HAP-1 (cell line): ENCODE results near the gene LIMCH1.

Experiments
- DNase-seq, 2 experiments: peaks; one replicate each; pipeline ENCODE4 v3.0.0-alpha.2; 2016 to 2020; ENCODE audit warnings: low spot score in 2 of 2
- H3K27me3 ChIP-seq: fragments of 250-450 bp; sonication (Bioruptor Pico); 2 replicates; pipeline ENCODE4 v1.5.1; 2020; ENCODE audit warnings: low read depth, mild to moderate bottlenecking, moderate library complexity
- H3K36me3 ChIP-seq: fragments of 250-450 bp; sonication (Bioruptor Pico); replicated peaks from 2 replicates; pipeline ENCODE4 v1.5.1; 2020; ENCODE audit warnings: mild to moderate bottlenecking
- H3K4me1 ChIP-seq: fragments of 250-450 bp; sonication (Bioruptor Pico); 2 replicates; pipeline ENCODE4 v1.5.1; 2020; ENCODE audit warnings: mild to moderate bottlenecking
- H3K4me3 ChIP-seq: fragments of 250-450 bp; sonication (Bioruptor Pico); 2 replicates; pipeline ENCODE4 v1.5.1; 2020; ENCODE audit warnings: mild to moderate bottlenecking, moderate library complexity
- H3K9me3 ChIP-seq: fragments of 250-450 bp; sonication (Bioruptor Pico); 2 replicates; pipeline ENCODE4 v1.5.1; 2020; ENCODE audit warnings: mild to moderate bottlenecking, moderate library complexity
- in situ Hi-C: fragments of 300-500 bp; cut with MboI; formaldehyde crosslinking; loops from 3 replicates; pipeline ENCODE4 v1.14.3; 2020; ENCODE audit warnings: low sequenced_read_pairs, inconsistent platforms, mixed read lengths

The LIMCH1 gene

DNA sequence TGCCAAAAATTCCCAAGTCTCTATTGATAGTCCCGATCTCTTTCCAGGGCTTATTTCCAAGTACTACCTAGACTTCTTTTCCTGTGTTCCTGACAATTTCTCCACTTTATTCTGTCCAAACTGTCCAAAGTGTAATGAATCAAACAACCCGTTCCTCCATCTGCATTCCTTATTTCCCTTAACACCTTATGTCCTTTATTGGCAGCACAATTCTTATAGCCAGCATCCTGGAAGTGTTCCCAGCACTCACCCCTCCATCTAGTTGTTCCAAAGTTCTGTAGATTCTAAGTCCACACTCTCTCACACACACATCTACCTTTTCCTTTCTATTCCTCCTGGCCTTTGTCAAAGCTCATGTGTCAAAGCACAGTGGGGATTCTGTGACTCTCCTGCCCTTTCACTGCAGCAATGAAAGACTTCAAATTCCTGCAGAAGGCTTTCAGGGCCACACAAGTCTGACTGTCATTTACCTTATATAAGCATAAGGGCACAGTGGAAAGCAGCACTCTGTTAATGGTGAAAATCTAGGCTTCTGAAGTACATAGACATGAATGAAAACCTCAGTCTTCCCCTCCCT is 22.1 kb downstream of the LIMCH1 start:
- Histone ChIP-seq H3K4me1 (peaks cover 5% of the 10 kb centered on the region; the same call in 1 of the 2 replicates), H3K4me3 (no peak overlapping the region), H3K9me3 (no peaks in the 10 kb centered on the region), H3K36me3 (no peaks in the 10 kb centered on the region), H3K27me3 (no peaks in the 10 kb centered on the region)
- in situ Hi-C loops = no loop called here
- DNase-seq = no peak

DNA sequence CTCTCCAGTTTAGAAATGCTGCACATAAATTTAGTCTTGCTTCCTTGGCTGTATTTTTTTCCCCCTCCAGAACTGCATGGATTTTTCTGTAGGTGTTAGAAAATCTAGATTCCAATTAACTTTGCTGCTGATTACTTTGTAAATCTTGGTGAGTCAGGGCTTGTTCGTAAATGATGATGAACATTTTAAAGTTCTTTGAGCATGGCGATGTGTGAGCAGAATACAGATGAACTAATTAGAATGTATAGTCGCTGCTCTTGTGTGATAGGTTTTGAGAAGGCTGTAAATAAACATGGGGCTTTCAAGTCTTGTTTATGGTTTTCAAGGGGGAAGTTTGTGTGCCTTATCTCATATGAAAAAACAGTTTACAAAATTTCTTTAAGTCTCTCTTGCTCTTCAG is 23.3 kb downstream of the LIMCH1 start:
- DNase-seq = no peak
- H3K36me3 ChIP-seq = no peaks in the 10 kb centered on the region
- no peaks in the 10 kb centered on the region for H3K9me3 ChIP-seq
- in situ Hi-C loops = no loop called here
- peaks cover 5% of the 10 kb centered on the region; the same call in 1 of the 2 replicates for H3K4me1 ChIP-seq
- no peaks in the 10 kb centered on the region for H3K27me3 ChIP-seq
- H3K4me3 ChIP-seq = no peak overlapping the region

DNA sequence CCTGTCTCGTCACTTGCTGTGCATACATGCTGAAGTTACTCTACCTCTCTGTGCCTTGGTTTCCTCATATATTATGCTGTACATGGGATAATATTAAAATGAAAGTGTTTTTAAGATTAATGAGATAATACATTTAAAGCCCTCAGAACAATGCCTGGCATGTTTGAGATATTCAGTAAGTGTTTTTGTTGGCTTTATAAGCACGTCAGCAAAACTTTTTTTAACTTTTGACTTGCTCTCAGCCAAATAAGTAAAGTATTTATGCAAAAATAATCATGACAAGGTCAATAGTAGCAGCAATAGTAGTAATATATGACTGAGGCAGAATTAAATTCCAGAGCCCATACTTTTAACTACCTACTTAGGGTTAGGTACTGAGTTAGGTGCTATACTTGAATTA is 29.2 kb downstream of the LIMCH1 start:
- Histone ChIP-seq H3K9me3 (no peaks in the 10 kb centered on the region), H3K4me1 (peaks cover 4% of the 10 kb centered on the region), H3K27me3 (no peaks in the 10 kb centered on the region), H3K4me3 (no peak overlapping the region), H3K36me3 (no peaks in the 10 kb centered on the region)
- in situ Hi-C loops = no loop called here
- no peak for DNase-seq

DNA sequence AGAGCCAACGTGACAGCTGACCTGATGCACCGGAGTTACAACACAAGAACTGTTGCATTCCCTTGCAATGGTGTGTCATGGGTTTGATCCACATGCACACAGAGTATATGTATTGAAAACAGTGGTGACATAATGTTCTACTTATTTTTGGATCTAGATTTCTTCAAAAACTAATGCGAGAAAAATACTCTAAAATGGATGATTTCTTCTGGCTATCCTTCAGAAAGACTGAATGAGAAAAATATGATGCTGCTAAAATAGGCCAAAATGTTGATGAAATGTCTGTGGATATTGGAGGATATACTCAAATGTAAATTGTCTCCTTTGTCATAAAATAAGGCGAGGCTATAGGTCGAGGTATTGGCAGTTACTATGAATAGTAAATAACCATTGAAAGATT is 30.4 kb downstream of the LIMCH1 start:
- Histone ChIP-seq H3K4me3 (no peak overlapping the region), H3K36me3 (no peaks in the 10 kb centered on the region), H3K4me1 (peaks cover 8% of the 10 kb centered on the region), H3K27me3 (no peaks in the 10 kb centered on the region), H3K9me3 (no peaks in the 10 kb centered on the region)
- in situ Hi-C loops = no loop called here
- DNase-seq = no peak

DNA sequence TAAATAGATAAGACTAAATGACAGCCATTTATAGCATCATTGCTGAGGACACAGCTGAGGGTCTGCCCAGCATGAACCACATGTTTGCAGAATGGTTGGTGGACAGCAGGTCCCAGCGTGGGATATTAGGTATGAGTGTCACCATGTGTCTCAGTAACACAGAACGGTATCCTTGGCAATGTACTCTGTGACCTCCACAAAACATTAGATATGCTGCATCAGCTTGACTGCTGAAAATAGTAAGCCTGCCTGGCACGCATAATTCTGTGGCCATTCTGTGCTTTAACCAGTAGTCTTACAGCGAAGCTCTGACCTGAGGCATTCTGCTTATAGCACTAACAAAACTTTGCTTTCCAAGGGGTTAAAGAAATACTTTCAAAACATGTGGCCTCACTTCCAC is 32.0 kb downstream of the LIMCH1 start:
- H3K4me1 ChIP-seq = peaks cover 16% of the 10 kb centered on the region
- H3K9me3 ChIP-seq = no peaks in the 10 kb centered on the region
- H3K36me3 ChIP-seq = no peaks in the 10 kb centered on the region
- in situ Hi-C loops = no loop called here
- no peaks in the 10 kb centered on the region for H3K27me3 ChIP-seq
- DNase-seq = no peak
- no peak overlapping the region for H3K4me3 ChIP-seq

DNA sequence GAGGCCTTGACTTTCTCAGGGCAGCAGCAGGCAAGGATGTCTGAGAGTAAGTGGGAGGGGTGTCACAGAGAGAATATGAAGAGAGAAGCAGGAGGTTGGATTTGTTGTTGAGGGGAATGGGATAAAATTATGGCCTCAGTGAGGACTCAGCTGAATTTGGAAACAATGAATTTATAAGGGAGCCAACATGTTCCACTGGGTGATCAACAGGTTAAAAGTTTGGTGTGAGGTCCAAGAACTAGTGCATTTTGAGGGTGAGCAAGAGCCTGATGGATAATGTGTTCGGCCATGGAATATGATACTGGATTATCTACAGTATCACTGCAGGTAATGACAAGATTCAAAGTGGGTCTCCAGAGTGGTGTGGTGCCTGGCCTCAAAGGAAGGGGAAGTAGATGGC is 33.5 kb downstream of the LIMCH1 start:
- Histone ChIP-seq H3K4me3 (no peak overlapping the region), H3K36me3 (no peaks in the 10 kb centered on the region), H3K27me3 (no peaks in the 10 kb centered on the region), H3K9me3 (no peaks in the 10 kb centered on the region), H3K4me1 (peaks cover 16% of the 10 kb centered on the region)
- no peak for DNase-seq
- in situ Hi-C loops = no loop called here

DNA sequence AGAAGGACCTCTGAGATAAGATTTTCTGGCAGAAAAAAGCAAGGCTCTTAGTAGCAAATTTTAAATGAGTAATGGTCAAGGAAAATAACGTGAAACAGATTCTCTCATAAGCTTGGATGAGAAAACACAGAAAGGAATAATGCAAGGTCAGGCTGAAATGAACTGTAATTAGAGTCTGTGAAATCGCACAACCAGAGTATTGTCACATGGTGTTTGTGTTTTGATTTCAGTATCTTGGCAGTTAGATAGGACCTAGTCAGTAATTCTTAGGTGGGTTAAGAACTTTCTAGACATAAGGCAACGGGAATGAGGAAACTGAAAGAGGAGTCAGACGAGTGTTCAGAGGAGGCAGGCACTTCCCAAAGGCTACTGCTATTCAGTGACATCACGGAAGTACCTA is 34.6 kb downstream of the LIMCH1 start:
- in situ Hi-C loops = no loop called here
- Histone ChIP-seq H3K4me3 (no peak overlapping the region), H3K4me1 (peaks cover 16% of the 10 kb centered on the region), H3K27me3 (no peaks in the 10 kb centered on the region), H3K9me3 (no peaks in the 10 kb centered on the region), H3K36me3 (no peaks in the 10 kb centered on the region)
- no peak for DNase-seq

DNA sequence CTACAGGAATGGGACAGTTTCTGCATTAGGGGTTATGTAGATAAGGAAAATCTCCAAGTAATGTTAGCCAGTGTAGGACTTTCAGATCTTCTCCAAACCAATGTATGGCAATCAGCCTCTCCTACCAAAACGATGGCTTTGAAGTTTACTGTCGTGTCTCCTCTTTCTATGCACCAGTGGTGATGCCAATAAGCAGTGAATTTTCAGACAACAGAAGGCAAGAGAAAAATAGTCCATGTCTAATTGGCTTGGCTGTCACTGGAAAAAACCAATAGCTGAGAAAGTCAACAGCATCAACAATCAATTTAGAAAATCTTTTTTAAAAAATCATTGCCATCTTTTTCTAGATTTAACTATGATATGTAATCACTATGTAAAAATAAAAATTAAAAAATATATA is 35.0 kb downstream of the LIMCH1 start:
- no peak for DNase-seq
- in situ Hi-C loops = no loop called here
- no peaks in the 10 kb centered on the region for H3K27me3 ChIP-seq
- H3K4me3 ChIP-seq = no peak overlapping the region
- H3K9me3 ChIP-seq = no peaks in the 10 kb centered on the region
- peaks cover 16% of the 10 kb centered on the region for H3K4me1 ChIP-seq
- no peaks in the 10 kb centered on the region for H3K36me3 ChIP-seq

DNA sequence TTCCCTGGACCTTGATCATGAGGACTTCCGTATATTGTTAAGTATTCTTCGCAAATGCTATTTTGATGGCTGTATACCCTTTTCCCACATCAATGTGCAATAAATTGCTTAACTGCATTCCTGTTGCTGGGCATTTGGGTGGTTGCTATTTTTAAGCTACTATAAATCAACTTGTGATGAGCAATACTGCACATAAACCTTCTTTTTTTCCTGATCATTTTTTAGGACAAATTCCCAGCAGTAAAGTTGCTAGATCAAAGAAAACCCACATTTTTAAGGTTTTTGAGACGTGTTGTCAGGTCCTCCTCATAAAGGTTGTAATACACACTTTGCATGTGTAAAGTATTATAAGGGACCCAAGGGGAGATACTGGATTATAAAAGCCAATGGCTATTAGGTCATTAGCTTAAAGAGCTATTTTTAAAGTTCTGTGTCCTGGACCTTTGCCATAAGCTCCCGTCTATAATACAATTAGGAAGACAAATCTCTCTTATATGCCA is 35.6 kb downstream of the LIMCH1 start:
- peak; percentile 20 to 76 for DNase-seq
- Histone ChIP-seq H3K27me3 (no peaks in the 10 kb centered on the region), H3K4me3 (no peak overlapping the region), H3K4me1 (peaks cover 16% of the 10 kb centered on the region), H3K36me3 (no peaks in the 10 kb centered on the region), H3K9me3 (no peaks in the 10 kb centered on the region)
- in situ Hi-C loops = no loop called here

DNA sequence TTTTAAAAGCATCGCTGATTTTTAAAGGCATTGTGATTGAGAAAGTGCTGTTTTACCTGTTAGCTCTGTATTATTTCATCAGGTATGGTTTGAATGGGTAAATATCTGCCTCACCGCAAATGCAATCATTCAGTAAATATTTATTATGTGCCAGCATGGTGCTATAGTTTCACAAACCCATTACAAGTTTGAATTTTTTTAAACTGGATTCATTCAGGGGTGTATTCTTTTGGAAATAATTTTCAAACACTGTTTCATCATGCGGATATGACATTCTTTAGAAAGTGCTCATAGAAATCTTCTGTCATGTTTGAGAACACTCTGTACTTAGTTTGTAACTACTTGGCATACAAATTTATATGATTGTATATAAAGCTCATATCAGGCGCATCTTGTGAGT is 37.2 kb downstream of the LIMCH1 start:
- Histone ChIP-seq H3K4me1 (peaks cover 12% of the 10 kb centered on the region), H3K9me3 (no peaks in the 10 kb centered on the region)
- no peak for DNase-seq

DNA sequence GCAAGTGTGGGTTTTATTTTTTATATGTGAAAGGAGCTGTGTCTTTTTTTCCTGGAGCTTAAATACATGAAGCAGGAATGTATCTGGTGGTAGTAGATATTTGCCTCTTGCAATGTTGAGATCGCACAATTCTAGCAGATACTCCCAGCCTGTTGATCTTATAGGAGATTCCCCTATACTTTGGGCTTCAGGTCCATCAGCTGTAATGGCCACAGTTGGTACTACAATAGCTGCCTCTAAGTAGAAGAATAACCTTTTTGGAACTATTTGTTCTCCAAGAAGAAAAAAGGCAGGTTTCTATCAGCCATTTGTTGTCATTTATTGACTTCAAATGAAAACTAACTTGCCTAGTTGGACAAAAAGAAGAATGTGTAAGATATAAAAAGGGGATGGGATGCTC is 37.7 kb downstream of the LIMCH1 start:
- no peaks in the 10 kb centered on the region for H3K9me3 ChIP-seq
- peaks cover 12% of the 10 kb centered on the region for H3K4me1 ChIP-seq
- H3K4me3 ChIP-seq = no peak overlapping the region
- no peaks in the 10 kb centered on the region for H3K27me3 ChIP-seq
- H3K36me3 ChIP-seq = no peaks in the 10 kb centered on the region
- no peak for DNase-seq
- in situ Hi-C loops = no loop called here

More for the DNA sequence above, 37.2 kb downstream of the LIMCH1 start:
- no peaks in the 10 kb centered on the region for H3K27me3 ChIP-seq
- no peaks in the 10 kb centered on the region for H3K36me3 ChIP-seq
- in situ Hi-C loops = no loop called here
- no peak overlapping the region for H3K4me3 ChIP-seq

DNA sequence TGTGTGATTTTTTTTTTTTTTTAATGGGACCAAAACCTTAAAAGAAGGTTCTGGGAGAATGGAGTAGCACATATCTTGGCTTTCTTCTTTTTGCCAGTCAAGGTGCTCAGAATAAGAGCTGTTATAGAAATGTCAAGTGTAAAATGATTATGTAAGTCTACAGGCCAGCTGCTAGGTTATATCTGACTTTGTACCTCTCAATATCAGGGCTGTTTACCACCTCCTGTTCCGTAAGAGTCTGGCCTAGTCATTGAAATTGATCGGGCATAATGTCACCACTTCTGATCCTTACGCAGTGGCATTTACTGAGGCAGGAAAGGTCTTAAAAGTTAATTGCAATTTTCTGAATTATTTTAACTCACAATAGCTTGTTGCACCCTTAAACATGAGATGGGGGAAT is 41.1 kb downstream of the LIMCH1 start:
- DNase-seq = no peak
- no peaks in the 10 kb centered on the region for H3K9me3 ChIP-seq
- H3K4me1 ChIP-seq = 0 out of 2 replicates have a peak, but pooled peaks cover 3% of the 10 kb centered on the region
- H3K4me3 ChIP-seq = no peak overlapping the region
- no peaks in the 10 kb centered on the region for H3K27me3 ChIP-seq
- in situ Hi-C loops = no loop called here
- H3K36me3 ChIP-seq = no peaks in the 10 kb centered on the region

DNA sequence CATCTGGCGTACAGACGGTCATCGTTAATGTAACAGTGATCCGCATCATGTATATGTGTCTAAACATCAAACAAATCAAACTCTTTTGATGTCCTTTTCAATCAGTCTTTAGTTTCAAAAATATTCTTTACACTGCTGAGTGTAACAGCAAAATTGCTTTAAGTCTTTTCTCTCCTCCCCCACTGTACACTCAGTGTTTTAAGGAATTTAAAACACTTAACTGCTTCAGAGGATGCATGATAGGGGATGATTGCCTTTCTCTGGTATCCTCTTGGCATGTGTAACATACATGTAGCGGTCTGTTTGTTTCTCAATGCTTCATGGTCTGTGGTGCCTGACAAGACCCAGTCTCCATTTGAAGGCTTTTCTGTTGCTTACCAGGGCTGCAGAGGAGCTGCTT is 41.6 kb downstream of the LIMCH1 start:
- in situ Hi-C loops = no loop called here
- Histone ChIP-seq H3K9me3 (peaks cover 2% of the 10 kb centered on the region; the same call in 1 of the 2 replicates), H3K27me3 (no peaks in the 10 kb centered on the region), H3K36me3 (no peaks in the 10 kb centered on the region), H3K4me3 (no peak overlapping the region), H3K4me1 (0 out of 2 replicates have a peak, but pooled peaks cover 3% of the 10 kb centered on the region)
- no peak for DNase-seq

DNA sequence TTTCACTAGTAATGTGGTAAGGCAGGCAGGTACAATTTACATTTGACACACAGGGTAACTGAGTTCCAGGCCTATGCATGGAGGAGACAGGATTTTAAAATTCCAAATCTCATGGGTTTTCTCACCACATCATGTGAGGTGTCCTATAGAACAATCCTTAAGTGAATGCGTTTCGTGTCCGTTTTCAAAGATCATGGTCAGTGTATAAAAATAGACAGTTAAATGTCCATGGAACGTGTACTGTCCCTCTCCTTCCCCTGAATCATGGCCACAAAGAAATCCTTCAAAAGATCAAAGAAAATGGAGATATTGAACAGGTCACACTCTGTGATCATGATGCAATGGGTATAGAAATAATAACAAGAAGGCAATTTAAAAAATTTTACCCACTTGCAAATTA is 42.0 kb downstream of the LIMCH1 start:
- Histone ChIP-seq H3K4me1 (no peaks in the 10 kb centered on the region), H3K9me3 (peaks cover 2% of the 10 kb centered on the region; the same call in 1 of the 2 replicates), H3K27me3 (no peaks in the 10 kb centered on the region), H3K36me3 (no peaks in the 10 kb centered on the region), H3K4me3 (no peak overlapping the region)
- in situ Hi-C loops = no loop called here
- DNase-seq = no peak
